ENCODE data around the gene CFAP92.

CFAP92 gene

GRCh38 chr3:129019266-129019665 lies 25.4 kb upstream of the CFAP92 start:
- no peaks in the 10 kb centered on the region for H3K9me3 ChIP-seq (ENCODE audit: control extremely low read depth in 1 of 5, control insufficient read depth in 4 of 5, insufficient read depth in 2 of 5, low read depth in 1 of 5, low read length in 4 of 5)
- no peak overlapping the region for H3K27ac ChIP-seq (ENCODE audit: insufficient read depth in 1 of 2, low read depth in 1 of 2, low read length in 2 of 2, poor library complexity in 1 of 2, severe bottlenecking in 2 of 2)
- POLR2A ChIA-PET = no interaction called here

GRCh38 chr3:129018751-129019150 lies 24.9 kb upstream of the CFAP92 start:
- ChIA-PET POLR2A (interaction anchor here (0.7 kb wide), 1 partner anchor 20 kb away, joined by 4 read pairs; no protein-coding TSS in a partner anchor), CTCF (interaction anchor here (0.6 to 6.3 kb wide), 2 partner anchors 47 to 100 kb away, joined by 3 to 98 read pairs; no protein-coding TSS in a partner anchor)
- Histone ChIP-seq H3K36me3 (ENCODE audit: control insufficient read depth in 4 of 4, insufficient read depth in 4 of 4, low read length in 3 of 4) (peaks cover 0 to 16% (median under 1%) of the 10 kb centered on the region in 4 experiments), H3K4me3 (ENCODE audit: control insufficient read depth in 1 of 7, extremely low read depth in 1 of 7, insufficient read depth in 4 of 7, low read depth in 2 of 7, low read length in 6 of 7) (no peak overlapping the region), H3K27ac (ENCODE audit: insufficient read depth in 1 of 2, low read depth in 1 of 2, low read length in 2 of 2, poor library complexity in 1 of 2, severe bottlenecking in 2 of 2) (no peak overlapping the region), H3K9me3 (ENCODE audit: control extremely low read depth in 1 of 5, control insufficient read depth in 4 of 5, insufficient read depth in 2 of 5, low read depth in 1 of 5, low read length in 4 of 5) (no peaks in the 10 kb centered on the region), H3K27me3 (replicated peaks in 2 of 5; ENCODE audit: control insufficient read depth in 4 of 5, insufficient read depth in 5 of 5, low read length in 4 of 5) (no peaks in the 10 kb centered on the region), H3K4me1 (ENCODE audit: control extremely low read depth in 1 of 4, control insufficient read depth in 4 of 4, insufficient read depth in 4 of 4, low read length in 3 of 4) (peaks cover 8 to 60% (median 56%) of the 10 kb centered on the region in 4 experiments)
- no peak for DNase-seq
- 100% methylated on average over 8 of the region's 9 CpGs for WGBS (ENCODE audit: insufficient coverage)

More at GRCh38 chr3:129019266-129019665, 25.4 kb upstream of the CFAP92 start:
- Histone ChIP-seq H3K27me3 (replicated peaks in 2 of 5; ENCODE audit: control insufficient read depth in 4 of 5, insufficient read depth in 5 of 5, low read length in 4 of 5) (no peaks in the 10 kb centered on the region), H3K4me3 (ENCODE audit: control insufficient read depth in 1 of 7, extremely low read depth in 1 of 7, insufficient read depth in 4 of 7, low read depth in 2 of 7, low read length in 6 of 7) (no peak overlapping the region), H3K4me1 (ENCODE audit: control extremely low read depth in 1 of 4, control insufficient read depth in 4 of 4, insufficient read depth in 4 of 4, low read length in 3 of 4) (peaks cover 8 to 57% (median 52%) of the 10 kb centered on the region in 4 experiments), H3K36me3 (ENCODE audit: control insufficient read depth in 4 of 4, insufficient read depth in 4 of 4, low read length in 3 of 4) (peaks cover 0 to 16% (median under 1%) of the 10 kb centered on the region in 4 experiments)
- DNase-seq = no peak
- CTCF ChIA-PET = interaction anchor here (0.6 to 6.3 kb wide), 5 partner anchors 10 to 100 kb away, joined by 3 to 98 read pairs (median 5); partner anchors contain the start of gene CFAP92
- 100% methylated on average over 1 of the region's 3 CpGs for WGBS (ENCODE audit: insufficient coverage)

GRCh38 chr3:129018271-129018670 lies 24.4 kb upstream of the CFAP92 start:
- H3K4me3 ChIP-seq (ENCODE audit: control insufficient read depth in 1 of 7, extremely low read depth in 1 of 7, insufficient read depth in 4 of 7, low read depth in 2 of 7, low read length in 6 of 7) = no peak overlapping the region
- H3K9me3 ChIP-seq (ENCODE audit: control extremely low read depth in 1 of 5, control insufficient read depth in 4 of 5, insufficient read depth in 2 of 5, low read depth in 1 of 5, low read length in 4 of 5) = no peaks in the 10 kb centered on the region
- DNase-seq = no peak
- peaks cover 0 to 16% (median under 1%) of the 10 kb centered on the region in 4 experiments for H3K36me3 ChIP-seq (ENCODE audit: control insufficient read depth in 4 of 4, insufficient read depth in 4 of 4, low read length in 3 of 4)
- no CpG with 5 or more reads among the region's 2 CpGs for WGBS (ENCODE audit: insufficient coverage)
- H3K4me1 ChIP-seq (ENCODE audit: control extremely low read depth in 1 of 4, control insufficient read depth in 4 of 4, insufficient read depth in 4 of 4, low read length in 3 of 4) = peaks cover 8 to 64% (median 59%) of the 10 kb centered on the region in 4 experiments
- no peaks in the 10 kb centered on the region for H3K27me3 ChIP-seq (replicated peaks in 2 of 5; ENCODE audit: control insufficient read depth in 4 of 5, insufficient read depth in 5 of 5, low read length in 4 of 5)
- ChIA-PET CTCF (interaction anchor here (6.3 to 12.3 kb wide), 2 partner anchors 18 to 47 kb away, joined by 98 to 195 read pairs; partner anchors contain the start of genes CFAP92 and EFCC1), POLR2A (interaction anchor here (0.7 kb wide), 1 partner anchor 21 kb away, joined by 4 read pairs; no protein-coding TSS in a partner anchor)
- H3K27ac ChIP-seq (ENCODE audit: insufficient read depth in 1 of 2, low read depth in 1 of 2, low read length in 2 of 2, poor library complexity in 1 of 2, severe bottlenecking in 2 of 2) = no peak overlapping the region

GRCh38 chr3:129017484-129017899 lies 23.6 kb upstream of the CFAP92 start:
- ChIA-PET CTCF (interaction anchor here (0.6 to 12.3 kb wide), 11 partner anchors 9 to 228 kb away, joined by 3 to 195 read pairs (median 6); partner anchors contain the start of genes CFAP92 and EFCC1), POLR2A (interaction anchor here (0.5 to 1.6 kb wide), 3 partner anchors 9 to 238 kb away, joined by 3 to 5 read pairs (median 4); no protein-coding TSS in a partner anchor)
- 90% methylated on average over 6 of the region's 7 CpGs for WGBS (ENCODE audit: insufficient coverage)
- H3K27ac ChIP-seq (ENCODE audit: insufficient read depth in 1 of 2, low read depth in 1 of 2, low read length in 2 of 2, poor library complexity in 1 of 2, severe bottlenecking in 2 of 2) = no peak overlapping the region
- no peak overlapping the region for H3K4me3 ChIP-seq (ENCODE audit: control insufficient read depth in 1 of 7, extremely low read depth in 1 of 7, insufficient read depth in 4 of 7, low read depth in 2 of 7, low read length in 6 of 7)
- no peaks in the 10 kb centered on the region for H3K27me3 ChIP-seq (replicated peaks in 2 of 5; ENCODE audit: control insufficient read depth in 4 of 5, insufficient read depth in 5 of 5, low read length in 4 of 5)
- H3K36me3 ChIP-seq (ENCODE audit: control insufficient read depth in 4 of 4, insufficient read depth in 4 of 4, low read length in 3 of 4) = peaks cover 0 to 16% (median under 1%) of the 10 kb centered on the region in 4 experiments
- DNase-seq = no peak
- peaks cover 8 to 58% (median 55%) of the 10 kb centered on the region in 4 experiments for H3K4me1 ChIP-seq (ENCODE audit: control extremely low read depth in 1 of 4, control insufficient read depth in 4 of 4, insufficient read depth in 4 of 4, low read length in 3 of 4)
- H3K9me3 ChIP-seq (ENCODE audit: control extremely low read depth in 1 of 5, control insufficient read depth in 4 of 5, insufficient read depth in 2 of 5, low read depth in 1 of 5, low read length in 4 of 5) = no peaks in the 10 kb centered on the region

- WGBS (ENCODE audit: insufficient coverage) = 93% methylated on average over 12 of the region's 14 CpGs
- H3K9me3 ChIP-seq (ENCODE audit: control extremely low read depth in 1 of 5, control insufficient read depth in 4 of 5, insufficient read depth in 2 of 5, low read depth in 1 of 5, low read length in 4 of 5) = no peaks in the 10 kb centered on the region
- H3K4me1 ChIP-seq (ENCODE audit: control extremely low read depth in 1 of 4, control insufficient read depth in 4 of 4, insufficient read depth in 4 of 4, low read length in 3 of 4) = peaks cover 8 to 54% (median 52%) of the 10 kb centered on the region in 4 experiments
- DNase-seq = peak in 1 of 3 donors; percentile 49
- no peaks in the 10 kb centered on the region for H3K27me3 ChIP-seq (replicated peaks in 2 of 5; ENCODE audit: control insufficient read depth in 4 of 5, insufficient read depth in 5 of 5, low read length in 4 of 5)
- POLR2A ChIA-PET = interaction anchor here (1.0 to 1.6 kb wide), 5 partner anchors 10 to 299 kb away, joined by 3 to 7 read pairs (median 5); partner anchors contain the start of gene RAB43
- H3K27ac ChIP-seq (ENCODE audit: insufficient read depth in 1 of 2, low read depth in 1 of 2, low read length in 2 of 2, poor library complexity in 1 of 2, severe bottlenecking in 2 of 2) = peak overlapping the region in 1 of 2 experiments; percentile 75
- H3K4me3 ChIP-seq (ENCODE audit: control insufficient read depth in 1 of 7, extremely low read depth in 1 of 7, insufficient read depth in 4 of 7, low read depth in 2 of 7, low read length in 6 of 7) = peak overlapping the region in 1 of 7 experiments; percentile 26
- peaks cover 0 to 16% (median under 1%) of the 10 kb centered on the region in 4 experiments for H3K36me3 ChIP-seq (ENCODE audit: control insufficient read depth in 4 of 4, insufficient read depth in 4 of 4, low read length in 3 of 4)
- CTCF ChIA-PET = interaction anchor here (0.8 to 12.3 kb wide), 20 partner anchors 10 to 229 kb away, joined by 3 to 195 read pairs (median 6); partner anchors contain the start of genes CFAP92 and EFCC1
These were observed 23.0 kb upstream of the CFAP92 start for GRCh38 chr3:129016720-129017483.

- H3K9me3 ChIP-seq (ENCODE audit: control extremely low read depth in 1 of 5, control insufficient read depth in 4 of 5, insufficient read depth in 2 of 5, low read depth in 1 of 5, low read length in 4 of 5) = no peaks in the 10 kb centered on the region
- 0% methylated on average over 5 of the region's 6 CpGs for WGBS (ENCODE audit: insufficient coverage)
- ChIA-PET CTCF (interaction anchor here (1.1 to 12.3 kb wide), 19 partner anchors 10 to 229 kb away, joined by 3 to 195 read pairs (median 6); partner anchors contain the start of genes CFAP92 and EFCC1), POLR2A (interaction anchor here (1.0 to 1.6 kb wide), 5 partner anchors 10 to 300 kb away, joined by 3 to 7 read pairs (median 5); partner anchors contain the start of gene RAB43)
- DNase-seq = peak; percentile 89 to 97 (median 95)
- H3K4me1 ChIP-seq (ENCODE audit: control extremely low read depth in 1 of 4, control insufficient read depth in 4 of 4, insufficient read depth in 4 of 4, low read length in 3 of 4) = peaks cover 8 to 54% (median 52%) of the 10 kb centered on the region in 4 experiments
- peak overlapping the region; percentile 27 to 75 for H3K27ac ChIP-seq (ENCODE audit: insufficient read depth in 1 of 2, low read depth in 1 of 2, low read length in 2 of 2, poor library complexity in 1 of 2, severe bottlenecking in 2 of 2)
- H3K27me3 ChIP-seq (replicated peaks in 2 of 5; ENCODE audit: control insufficient read depth in 4 of 5, insufficient read depth in 5 of 5, low read length in 4 of 5) = no peaks in the 10 kb centered on the region
- H3K4me3 ChIP-seq (ENCODE audit: control insufficient read depth in 1 of 7, extremely low read depth in 1 of 7, insufficient read depth in 4 of 7, low read depth in 2 of 7, low read length in 6 of 7) = peak overlapping the region in 5 of 7 experiments; percentile 13 to 59 (median 48)
- H3K36me3 ChIP-seq (ENCODE audit: control insufficient read depth in 4 of 4, insufficient read depth in 4 of 4, low read length in 3 of 4) = peaks cover 0 to 19% (median 2%) of the 10 kb centered on the region in 4 experiments
These were observed 22.5 kb upstream of the CFAP92 start for GRCh38 chr3:129016356-129016719.
